GM12875 (cell line): ENCODE measurements around the gene ENO2.

Experiments
- H3K4me3 ChIP-seq: one replicate; pipeline ENCODE4 v1.5.1; 2011; ENCODE audit warnings: low read depth, low read length, control low read depth
- CTCF ChIP-seq: IDR thresholded peaks from 2 replicates; pipeline ENCODE4 v1.5.1; 2011; ENCODE audit warnings: low read depth, mild to moderate bottlenecking, control low read depth, inconsistent platforms, low read length, moderate library complexity, borderline replicate concordance; ENCODE audit not compliant: insufficient read depth

Gene ENO2

GRCh38 chr12:6912164-6912935 is 2.0 kb upstream of the ENO2 start:
- H3K4me3 ChIP-seq: no peak overlapping the region
- no peak for TF ChIP-seq CTCF

GRCh38 chr12:6914947-6915788 is 788 bp downstream of the ENO2 start:
- TF ChIP-seq CTCF: no peak
- H3K4me3 ChIP-seq: peak overlapping the region; percentile 78

- no peak overlapping the region for H3K4me3 ChIP-seq
- no peak for TF ChIP-seq CTCF
Measured at GRCh38 chr12:6915789-6916285, 1.5 kb downstream of the ENO2 start.

GRCh38 chr12:6916426-6917200 is 2.2 kb downstream of the ENO2 start:
- no peak overlapping the region for H3K4me3 ChIP-seq
- no peak for TF ChIP-seq CTCF

- TF ChIP-seq CTCF: no peak
- H3K4me3 ChIP-seq: no peak overlapping the region
Measured at GRCh38 chr12:6917491-6918231, 3.3 kb downstream of the ENO2 start.

- H3K4me3 ChIP-seq: no peak overlapping the region
Measured at GRCh38 chr12:6919588-6919987, 5.2 kb downstream of the ENO2 start.

More at GRCh38 chr12:6919588-6919987, 5.2 kb downstream of the ENO2 start:
- no peak for TF ChIP-seq CTCF
